Measurements from ENCODE around the gene LRRC8D. TPM values are rescaled to one million over a fixed set of nuclear protein-coding genes. Genes with fewer than 3 reads are reported as not detected.
A peak's percentile ranks its signal among the peaks of the same experiment; 100 is the strongest.

Gene LRRC8D
- total RNA-seq, 2 donors from 2014 or later = 7.6 to 13.0 TPM

DNA sequence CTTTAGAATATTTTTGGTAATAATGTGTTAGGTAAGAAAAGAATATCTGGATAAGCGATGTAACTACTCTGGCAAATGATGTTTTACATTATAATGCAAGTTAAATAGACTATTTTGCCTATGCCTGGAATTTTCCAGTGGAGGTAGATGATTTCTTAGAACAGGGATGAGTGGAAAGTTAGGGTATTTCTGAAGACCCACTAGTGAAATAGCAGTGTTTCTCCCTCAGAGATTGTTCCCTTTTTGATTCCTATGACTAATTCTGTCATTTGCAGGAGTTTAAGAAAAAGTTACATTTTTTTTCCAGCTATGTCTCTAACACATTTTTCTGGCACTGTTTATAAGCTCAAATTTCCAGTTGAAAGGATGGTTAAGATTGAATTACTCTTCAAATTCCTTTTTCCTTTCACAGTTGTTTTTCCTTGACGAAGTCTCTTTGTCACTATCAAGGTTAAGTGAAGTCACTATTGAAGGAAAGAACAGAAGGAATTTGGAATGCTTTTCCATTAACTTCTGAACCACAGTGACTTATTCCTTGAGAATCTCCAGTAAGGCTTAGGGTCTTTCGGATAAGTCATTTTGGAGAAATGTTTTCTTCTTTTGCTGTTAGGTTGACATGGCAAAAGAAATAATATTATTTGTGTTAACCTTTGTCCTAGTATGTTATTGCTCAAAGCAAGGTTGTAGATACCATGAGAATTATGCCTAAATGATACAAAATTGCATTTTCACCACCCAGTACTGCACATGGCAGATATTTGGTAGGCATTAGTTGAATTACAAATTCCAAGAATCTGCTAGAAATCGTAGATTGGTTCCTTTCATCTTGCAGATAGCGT lies 131.2 kb downstream of the LRRC8D start:
- no peaks in the 10 kb centered on the region for H3K36me3 ChIP-seq (replicated peaks in 1 of 2; ENCODE audit: insufficient read depth in 1 of 2, low read depth in 2 of 2)
- H3K4me1 ChIP-seq = peaks cover 12% of the 10 kb centered on the region
- no peaks in the 10 kb centered on the region for H3K27me3 ChIP-seq
- H3K27ac ChIP-seq = no peak overlapping the region
- intact Hi-C loops (cut with DNase I) = no loop called here
- ATAC-seq = no peak
- 89 to 90% methylated on average over 5 of the region's 5 CpGs for WGBS, 2 donors
- TF ChIP-seq POLR2A (IDR thresholded peaks at IDR 0.05) = no peak
- TF ChIP-seq, protein P1, sequence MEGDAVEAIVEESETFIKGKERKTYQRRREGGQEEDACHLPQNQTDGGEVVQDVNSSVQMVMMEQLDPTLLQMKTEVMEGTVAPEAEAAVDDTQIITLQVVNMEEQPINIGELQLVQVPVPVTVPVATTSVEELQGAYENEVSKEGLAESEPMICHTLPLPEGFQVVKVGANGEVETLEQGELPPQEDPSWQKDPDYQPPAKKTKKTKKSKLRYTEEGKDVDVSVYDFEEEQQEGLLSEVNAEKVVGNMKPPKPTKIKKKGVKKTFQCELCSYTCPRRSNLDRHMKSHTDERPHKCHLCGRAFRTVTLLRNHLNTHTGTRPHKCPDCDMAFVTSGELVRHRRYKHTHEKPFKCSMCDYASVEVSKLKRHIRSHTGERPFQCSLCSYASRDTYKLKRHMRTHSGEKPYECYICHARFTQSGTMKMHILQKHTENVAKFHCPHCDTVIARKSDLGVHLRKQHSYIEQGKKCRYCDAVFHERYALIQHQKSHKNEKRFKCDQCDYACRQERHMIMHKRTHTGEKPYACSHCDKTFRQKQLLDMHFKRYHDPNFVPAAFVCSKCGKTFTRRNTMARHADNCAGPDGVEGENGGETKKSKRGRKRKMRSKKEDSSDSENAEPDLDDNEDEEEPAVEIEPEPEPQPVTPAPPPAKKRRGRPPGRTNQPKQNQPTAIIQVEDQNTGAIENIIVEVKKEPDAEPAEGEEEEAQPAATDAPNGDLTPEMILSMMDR (IDR thresholded peaks at IDR 0.05) = no peak
- H3K9me3 ChIP-seq = no peaks in the 10 kb centered on the region
- DNase-seq = no peak
- no peak overlapping the region for H3K4me3 ChIP-seq

DNA sequence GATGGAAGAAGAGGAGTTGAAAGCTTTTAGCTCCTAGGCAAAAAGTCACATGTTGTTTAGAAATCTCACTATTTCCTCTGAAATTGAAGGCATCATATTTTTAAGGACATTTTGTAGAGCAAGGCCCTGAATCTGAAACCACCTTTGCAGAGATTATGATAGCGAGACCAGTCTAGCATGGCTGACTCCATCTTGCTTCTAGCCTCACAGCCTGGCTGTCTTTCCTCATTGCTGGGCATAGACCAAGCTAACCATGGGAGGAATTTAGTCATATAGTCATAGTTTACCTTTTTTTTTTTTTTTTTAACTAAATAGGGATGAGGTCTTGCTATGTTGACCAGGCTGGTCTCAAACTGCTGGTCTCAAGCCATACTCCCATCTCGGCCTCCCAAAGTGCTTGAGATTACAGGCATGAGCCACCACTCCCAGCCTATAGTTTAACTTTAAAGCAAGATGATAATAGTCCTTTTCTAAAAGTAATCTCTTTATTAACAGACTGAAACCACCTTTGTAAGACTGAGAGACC lies 131.8 kb downstream of the LRRC8D start:
- no peak overlapping the region for H3K27ac ChIP-seq

DNA sequence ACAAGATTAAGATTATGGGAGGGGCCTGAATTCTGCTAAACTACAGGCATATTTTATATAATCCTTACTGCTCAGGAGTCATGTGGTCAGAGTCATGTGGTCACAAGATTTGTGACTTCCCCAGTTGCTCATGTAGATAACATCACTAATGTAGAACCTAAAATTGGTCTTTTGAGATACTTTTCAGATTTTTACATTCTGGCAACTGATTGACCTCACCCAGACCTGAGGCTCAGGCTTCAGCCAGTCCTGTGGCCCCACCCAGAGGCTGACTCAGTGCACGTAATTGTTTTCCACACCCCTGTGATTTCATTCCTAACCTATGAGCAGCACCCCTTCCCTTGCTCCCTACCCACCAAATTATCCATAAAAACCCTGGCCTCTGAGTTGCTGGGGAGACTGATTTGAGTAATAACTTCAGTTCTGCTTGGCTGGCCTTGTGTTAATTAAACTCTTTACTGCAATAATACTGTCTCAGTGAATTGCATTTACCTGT lies 132.3 kb downstream of the LRRC8D start:
- Histone ChIP-seq H3K36me3 (replicated peaks in 1 of 2; ENCODE audit: insufficient read depth in 1 of 2, low read depth in 2 of 2) (no peaks in the 10 kb centered on the region), H3K4me3 (no peak overlapping the region), H3K4me1 (peaks cover 12% of the 10 kb centered on the region), H3K27ac (no peak overlapping the region), H3K9me3 (no peaks in the 10 kb centered on the region), H3K27me3 (no peaks in the 10 kb centered on the region)
- ATAC-seq (no peak), DNase-seq (peak in 3 of 4 donors; percentile 17 to 30 (median 20))
- TF ChIP-seq, protein P1 (IDR thresholded peaks at IDR 0.05) = peak in 2 of 7 experiments; percentile 18 to 27
- no peak for TF ChIP-seq POLR2A (IDR thresholded peaks at IDR 0.05)
- 43 to 64% methylated on average over 1 of the region's 1 CpG for WGBS, 2 donors
- intact Hi-C loops (cut with DNase I) = no loop called here

More for the DNA sequence above, 131.8 kb downstream of the LRRC8D start:
- Histone ChIP-seq H3K27me3 (no peaks in the 10 kb centered on the region), H3K36me3 (replicated peaks in 1 of 2; ENCODE audit: insufficient read depth in 1 of 2, low read depth in 2 of 2) (no peaks in the 10 kb centered on the region), H3K4me1 (peaks cover 12% of the 10 kb centered on the region), H3K4me3 (no peak overlapping the region), H3K9me3 (no peaks in the 10 kb centered on the region)
- no peak for TF ChIP-seq POLR2A (IDR thresholded peaks at IDR 0.05)
- TF ChIP-seq, protein P1 (IDR thresholded peaks at IDR 0.05) = no peak
- DNase-seq = no peak
- WGBS, 2 donors = 93 to 98% methylated on average over 2 of the region's 2 CpGs
- intact Hi-C loops (cut with DNase I) = no loop called here
- ATAC-seq = no peak

DNA sequence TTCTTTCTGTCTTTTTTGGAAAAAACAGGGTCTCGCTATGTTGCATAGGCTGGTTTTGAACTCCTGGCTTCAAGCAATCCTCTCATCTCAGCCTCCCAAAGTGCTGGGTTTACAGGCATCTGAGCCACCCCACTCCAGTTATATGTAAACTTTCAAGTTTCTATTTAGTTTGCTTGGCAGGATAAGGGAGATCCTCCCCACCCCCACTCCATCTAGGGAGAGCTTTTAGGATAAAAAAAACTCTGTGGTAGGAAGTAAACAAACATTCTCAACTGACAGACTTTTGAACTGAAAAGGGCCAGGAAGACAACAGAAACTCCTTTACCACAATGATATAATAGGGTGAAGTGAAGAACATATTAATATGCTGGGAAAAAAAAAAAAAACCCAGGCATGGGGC lies 133.1 kb downstream of the LRRC8D start:
- ATAC-seq = no peak
- intact Hi-C loops (cut with DNase I) = no loop called here
- no peaks in the 10 kb centered on the region for H3K36me3 ChIP-seq (replicated peaks in 1 of 2; ENCODE audit: insufficient read depth in 1 of 2, low read depth in 2 of 2)
- TF ChIP-seq POLR2A (IDR thresholded peaks at IDR 0.05) = no peak
- TF ChIP-seq, protein P1 (IDR thresholded peaks at IDR 0.05) = no peak
- no peak for DNase-seq
- no peak overlapping the region for H3K27ac ChIP-seq
- no peaks in the 10 kb centered on the region for H3K27me3 ChIP-seq
- 95 to 100% methylated on average over 1 of the region's 1 CpG for WGBS, 2 donors
- H3K4me3 ChIP-seq = no peak overlapping the region
- no peaks in the 10 kb centered on the region for H3K9me3 ChIP-seq
- H3K4me1 ChIP-seq = peaks cover 12% of the 10 kb centered on the region
